Stimulated activated CD4-positive, alpha-beta T cell treated with anti-CD3 and anti-CD28 coated beads, TNF-alpha, amount 100 ng/mL, for 1 hour (primary cell): ENCODE results near the gene SLC7A9.

Source experiments
- DNase-seq, 3 donors: peaks; one replicate each; pipeline ENCODE4 v3.0.0-alpha.2; 2020; ENCODE audit warnings: low read depth in 3 of 3, low spot score in 1 of 3

SLC7A9 gene

DNA sequence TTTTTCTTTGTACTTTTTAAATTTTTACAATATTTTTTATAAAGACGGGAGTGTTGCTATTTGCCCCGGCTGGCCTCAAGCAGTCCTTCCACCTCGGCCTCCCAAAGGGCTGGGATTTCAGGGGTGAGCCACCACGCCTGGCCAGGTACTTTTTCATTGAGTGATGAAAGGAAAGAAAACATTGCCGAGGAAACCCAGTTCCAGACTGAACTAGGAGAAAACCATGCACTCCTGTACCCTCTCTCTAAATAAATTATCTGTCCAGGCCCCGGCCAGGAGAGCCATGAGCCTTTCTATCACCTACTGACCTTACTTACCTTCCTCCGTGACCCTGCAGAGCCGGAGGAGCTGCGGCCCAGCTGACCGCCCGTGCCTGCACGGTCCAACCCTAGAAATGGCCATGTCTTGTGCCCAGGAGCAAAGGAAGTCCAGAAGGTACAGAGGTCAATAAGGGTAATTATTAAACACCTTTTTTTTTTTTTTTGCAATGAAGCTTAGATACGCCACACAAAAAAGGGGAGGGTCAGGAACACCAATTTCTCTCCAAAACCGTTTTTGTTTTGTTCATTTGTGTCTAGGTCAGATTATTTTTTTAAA is at the start of gene SLC7A9:
Gene SLC7A9 (minus strand): TSS at position 399 of the 597 bp plus-strand sequence. CDS start 1,233 bp downstream, outside the sequence.
- DNase-seq = no peak

DNA sequence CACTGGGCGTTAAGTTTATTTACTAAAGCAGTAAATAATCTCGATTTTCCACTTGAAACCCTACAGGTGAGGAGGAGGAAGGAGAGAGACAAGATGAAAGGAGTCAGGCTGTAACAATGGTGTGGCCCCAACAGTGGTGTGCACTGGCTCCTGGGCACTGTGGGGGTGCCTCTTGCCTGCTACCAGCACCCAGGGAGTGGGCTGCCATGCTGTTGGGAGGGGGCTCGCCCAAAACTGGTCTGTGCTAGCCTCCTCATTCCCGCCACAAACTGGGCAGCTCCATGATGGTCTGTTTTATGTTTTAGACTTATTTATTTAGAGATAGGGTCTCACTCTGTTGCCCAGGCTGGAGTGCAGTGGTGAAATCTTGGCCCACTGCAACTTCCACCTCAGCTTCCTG is 49.8 kb upstream of the SLC7A9 start:
- no peak for DNase-seq

DNA sequence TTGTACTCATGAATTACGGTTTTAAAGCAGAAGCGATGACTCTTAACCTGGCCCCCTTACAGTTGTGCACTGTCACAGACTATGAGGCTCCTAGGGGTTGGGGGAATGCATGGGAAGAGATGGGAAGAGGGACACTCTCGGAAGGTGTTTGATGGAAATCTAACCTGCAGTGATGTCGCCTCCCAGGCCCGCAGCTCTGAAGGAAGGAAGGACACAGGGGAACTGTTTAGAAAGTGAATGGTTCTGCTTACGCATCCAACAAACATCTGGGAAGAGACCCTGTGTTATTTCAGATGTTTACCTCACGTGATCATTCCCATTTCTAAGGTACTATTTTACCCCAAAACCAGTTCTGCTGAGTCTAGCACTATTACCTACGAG is 48.0 kb upstream of the SLC7A9 start:
- DNase-seq = no peak

DNA sequence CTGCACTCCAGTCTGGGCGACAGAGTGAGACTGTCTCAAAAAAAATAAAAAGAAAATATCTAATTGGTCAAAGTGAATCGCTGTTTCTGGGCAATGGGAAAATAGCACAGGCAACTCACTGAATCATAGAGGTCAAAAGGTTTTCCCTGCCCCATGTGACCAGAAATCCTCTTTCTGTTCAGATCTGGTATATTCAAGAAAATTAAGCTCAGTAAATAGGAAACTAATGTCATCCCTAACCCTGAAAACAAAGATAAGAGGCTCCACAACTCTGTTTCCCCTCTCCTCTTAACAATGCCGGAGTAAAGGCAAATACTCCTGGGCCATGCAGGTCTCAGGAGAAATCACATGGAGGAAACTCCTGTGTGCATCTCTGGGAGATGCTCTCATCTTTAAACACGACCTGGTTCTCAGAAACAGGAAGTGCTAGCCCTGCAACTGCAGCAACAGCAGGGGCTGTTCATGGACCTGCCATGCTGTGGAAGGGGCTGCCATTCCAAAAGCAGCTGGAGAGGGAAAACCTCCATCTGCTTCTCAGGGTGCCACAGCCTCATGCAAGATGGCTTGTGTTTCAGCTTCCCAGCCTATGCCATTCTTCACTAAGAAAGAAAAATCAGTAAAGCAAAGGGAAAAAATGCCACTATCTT is 47.5 kb upstream of the SLC7A9 start:
- DNase-seq = no peak

DNA sequence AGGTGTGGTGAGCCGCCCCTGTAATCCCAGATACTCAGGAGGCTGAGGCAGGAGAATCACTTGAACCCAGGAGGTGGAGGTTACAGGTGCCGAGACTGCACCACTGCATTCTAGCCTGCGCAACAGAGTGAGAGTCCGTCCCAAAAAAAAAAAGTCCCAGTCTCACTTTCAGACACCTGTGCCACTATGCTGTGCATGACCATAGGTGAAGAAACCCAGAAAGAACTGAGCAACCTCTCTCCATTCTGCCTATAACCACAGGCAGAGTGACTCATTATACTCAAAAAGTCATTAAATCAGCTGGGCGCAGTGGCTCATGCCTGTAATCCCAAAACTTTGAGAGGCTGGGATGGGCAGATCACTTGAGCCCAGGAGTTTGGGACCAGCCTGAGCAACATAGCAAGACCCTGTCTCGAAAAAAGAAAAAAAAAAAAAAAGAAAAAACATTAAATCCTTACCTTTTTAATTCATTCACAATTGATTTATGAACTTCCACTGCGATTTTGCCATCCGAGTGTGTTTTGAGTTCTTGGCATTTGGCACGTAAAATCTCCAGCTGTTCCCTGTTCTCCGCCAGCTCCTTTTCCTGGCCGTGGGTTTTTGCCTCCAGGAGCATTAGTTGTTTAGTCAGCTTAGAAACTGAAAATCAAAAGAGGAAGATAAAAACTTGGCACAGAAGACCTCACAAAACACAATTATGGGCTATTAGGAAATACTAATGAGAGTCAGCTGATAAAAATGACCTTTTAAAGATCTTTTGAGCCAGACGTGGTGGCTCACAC is 45.5 kb upstream of the SLC7A9 start:
- no peak for DNase-seq

DNA sequence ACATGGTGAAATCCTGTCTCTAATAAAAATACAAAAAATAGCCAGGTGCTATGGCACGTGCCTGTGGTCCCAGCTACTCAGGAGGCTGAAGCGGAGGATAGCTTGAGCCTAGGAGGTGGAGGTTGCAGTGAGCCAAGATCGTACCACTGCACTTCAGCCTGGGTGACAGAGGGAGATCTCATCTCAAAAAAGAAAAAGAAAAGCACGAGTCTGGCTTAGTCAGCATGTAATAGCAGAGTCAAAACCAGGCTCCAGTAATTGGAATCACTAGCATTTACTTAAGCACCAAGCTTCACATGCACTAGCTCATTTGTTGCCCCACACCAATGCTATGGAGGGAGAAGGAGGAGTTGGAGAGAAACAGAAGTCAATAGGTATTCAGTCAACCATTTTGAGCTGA is 41.9 kb upstream of the SLC7A9 start:
- DNase-seq = no peak

DNA sequence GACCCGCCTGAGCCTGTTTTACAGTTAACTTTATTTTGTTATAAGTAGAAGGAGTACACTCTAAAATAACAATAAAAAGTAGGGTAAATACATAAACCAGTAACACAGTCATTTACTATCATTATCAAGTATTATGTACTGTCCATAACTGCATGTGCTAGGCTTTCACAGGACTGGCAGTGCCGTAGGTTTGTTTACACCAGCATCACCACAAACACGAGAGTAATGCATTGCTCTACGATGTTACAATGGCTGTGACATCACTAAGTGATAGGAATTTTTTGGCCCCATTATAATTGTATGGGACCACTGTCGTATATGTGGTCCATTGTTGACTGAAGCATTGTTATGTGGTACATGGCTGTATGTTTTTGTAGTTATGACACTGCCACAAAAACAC is 41.3 kb upstream of the SLC7A9 start:
- DNase-seq = no peak

DNA sequence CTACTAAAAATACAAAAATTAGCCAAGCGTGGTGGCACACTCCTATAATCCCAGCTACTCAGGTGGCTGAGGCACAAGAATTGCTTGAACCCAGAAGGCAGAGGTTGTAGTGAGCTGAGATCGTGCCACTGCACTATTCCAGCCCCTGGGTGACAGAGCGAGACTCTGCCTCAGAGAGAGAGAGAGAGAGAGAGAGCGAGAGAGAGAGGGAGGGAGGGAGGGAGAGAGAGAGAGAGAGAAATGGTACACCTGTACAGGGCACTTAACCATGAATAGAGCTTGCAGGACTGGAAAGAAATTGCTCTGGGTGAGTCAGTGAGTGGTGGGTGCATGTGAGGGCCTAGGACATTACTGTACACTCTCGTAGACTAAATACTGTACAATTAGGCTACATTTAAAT is 40.5 kb upstream of the SLC7A9 start:
- DNase-seq = no peak

DNA sequence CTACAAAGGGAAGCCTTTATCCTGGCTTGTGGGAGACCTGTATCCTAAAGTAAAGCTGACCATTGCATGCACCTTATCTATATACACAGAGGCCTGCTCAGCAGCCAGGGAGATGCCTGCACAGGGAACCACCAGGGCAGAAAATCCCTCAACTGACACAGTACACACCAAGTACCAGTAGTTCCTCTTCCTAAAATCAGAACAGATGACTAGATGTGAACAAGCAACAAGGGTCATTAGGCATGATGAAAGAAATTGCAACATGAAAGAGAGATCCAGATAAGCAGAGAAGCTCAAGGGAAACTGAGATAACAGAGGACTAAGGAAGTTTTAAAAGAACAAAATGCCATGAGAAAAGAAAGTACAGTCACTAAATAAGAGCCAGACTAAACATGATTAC is 39.7 kb upstream of the SLC7A9 start:
- no peak for DNase-seq

DNA sequence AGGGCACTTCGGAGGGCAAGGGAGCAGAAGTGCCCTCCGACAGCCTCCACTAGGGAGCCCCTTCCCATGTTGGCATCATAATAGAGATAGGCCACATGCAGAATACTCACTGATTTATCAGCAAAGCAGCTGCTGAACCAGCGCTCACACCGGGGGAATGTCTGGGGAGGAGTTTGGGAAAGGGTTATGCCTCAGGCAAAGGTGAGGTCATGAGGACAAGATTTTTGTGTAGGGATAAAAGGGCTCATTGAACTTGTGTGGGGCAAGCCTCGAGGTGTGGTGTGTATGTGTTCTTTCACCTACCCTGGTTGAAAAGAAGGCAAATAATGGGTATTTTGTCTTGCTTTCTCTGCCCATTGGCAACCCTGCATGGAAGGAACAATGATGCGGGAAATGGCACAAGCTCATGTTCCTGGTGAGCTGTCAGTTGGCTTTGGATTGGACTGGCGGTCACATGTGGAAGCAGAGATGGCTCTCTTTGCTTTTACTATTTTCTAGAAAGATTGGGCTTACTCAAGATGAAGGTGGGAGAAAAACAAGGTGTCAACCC is 39.1 kb upstream of the SLC7A9 start:
- DNase-seq = no peak

DNA sequence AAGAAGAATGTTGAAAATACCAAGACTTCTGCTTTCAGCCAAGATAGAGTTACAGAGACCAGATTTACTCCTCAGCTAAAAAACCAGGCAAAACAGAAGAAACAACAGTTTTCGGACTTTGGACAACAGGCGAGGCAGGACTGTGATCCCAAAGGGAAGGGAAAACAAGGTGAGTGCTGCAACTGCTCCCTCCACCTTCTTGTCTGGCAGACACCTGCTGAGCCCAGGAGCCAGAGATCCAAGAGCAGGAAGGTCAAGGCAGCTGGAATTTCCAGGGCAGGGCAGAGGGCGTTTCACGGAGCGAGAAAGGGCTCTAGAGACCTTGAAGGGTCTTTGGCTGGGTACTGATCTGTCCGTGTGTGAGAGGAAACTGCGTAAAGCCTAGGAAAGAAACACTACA is 32.9 kb upstream of the SLC7A9 start:
- no peak for DNase-seq

DNA sequence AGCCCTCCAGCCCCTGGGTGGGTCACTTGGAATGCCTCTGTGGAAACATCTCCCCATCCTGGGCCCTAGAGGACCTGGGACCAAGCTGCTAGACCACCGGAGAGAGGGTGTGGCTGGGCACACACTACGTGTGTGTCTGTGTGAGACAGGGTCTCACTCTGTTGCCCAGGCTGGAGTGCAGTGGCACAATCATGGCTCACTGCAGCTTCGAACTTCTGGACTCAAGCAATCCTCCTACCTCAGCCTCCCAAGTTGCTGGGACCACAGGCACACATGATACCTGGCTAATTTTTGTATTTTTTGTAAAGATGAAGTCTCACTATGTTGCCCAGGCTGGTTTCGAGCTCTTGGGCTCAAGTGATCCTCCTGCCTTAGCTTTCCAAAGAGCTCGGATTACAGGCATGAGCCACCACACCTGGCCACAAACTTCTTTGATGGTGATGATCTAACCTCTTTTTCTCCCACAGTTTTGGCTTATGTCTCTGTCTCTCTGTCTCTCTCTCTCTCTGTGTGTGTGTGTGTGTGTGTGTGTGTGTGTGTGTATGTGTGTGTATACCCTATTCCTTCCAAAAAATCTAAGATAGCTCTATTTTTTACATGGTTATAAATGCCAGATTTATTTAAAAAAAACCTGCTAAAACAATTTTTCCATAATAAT is 32.1 kb upstream of the SLC7A9 start:
- DNase-seq = no peak

DNA sequence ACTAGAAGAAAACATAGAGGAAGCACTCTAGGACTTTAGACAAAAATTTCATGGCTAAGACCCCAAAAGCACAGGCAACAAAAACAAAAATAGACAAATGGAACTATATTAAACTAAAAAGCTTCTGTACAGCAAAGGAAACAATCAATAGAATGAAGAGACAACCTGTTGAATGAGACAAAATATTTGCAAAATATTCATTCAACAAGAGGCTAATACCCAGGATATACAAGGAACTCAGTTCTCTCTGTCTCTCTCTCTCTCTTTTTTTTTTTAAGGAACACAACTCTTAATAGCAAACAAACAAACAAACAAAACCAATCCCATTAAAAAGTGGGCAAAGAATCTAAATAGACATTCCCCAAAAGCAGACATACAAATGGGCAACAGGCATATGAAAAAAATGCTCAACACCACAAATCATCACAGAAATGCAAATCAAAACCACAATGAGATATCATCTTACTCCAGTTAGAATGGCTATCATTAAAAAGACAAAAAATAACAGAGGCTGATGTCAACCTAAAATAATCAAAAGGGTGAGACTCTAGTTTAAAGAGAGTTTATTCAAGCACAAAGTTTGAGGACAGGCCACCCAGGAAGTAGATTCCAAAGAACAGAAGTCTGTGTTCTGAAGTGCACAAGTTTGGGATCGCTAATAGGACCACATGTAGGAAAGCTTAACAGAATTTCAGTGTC is 27.1 kb upstream of the SLC7A9 start:
- no peak for DNase-seq

DNA sequence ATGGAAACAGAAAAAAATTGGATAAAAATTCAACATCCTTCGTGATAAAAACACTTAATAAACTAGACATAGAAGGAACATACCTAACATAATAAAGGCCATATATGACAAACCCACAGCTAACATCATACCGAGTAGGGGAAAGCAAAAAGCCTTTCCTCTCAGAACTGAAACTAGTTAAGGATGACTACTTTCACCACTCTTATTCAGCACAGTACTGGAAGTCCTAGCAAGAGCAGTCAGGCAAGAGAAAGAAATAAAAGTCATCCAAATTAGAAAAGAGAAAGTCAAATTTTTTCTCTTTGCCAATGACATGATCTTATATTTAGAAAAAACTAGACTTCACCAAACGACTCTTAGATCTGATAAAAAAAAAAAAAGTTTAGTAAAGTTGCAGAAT is 25.8 kb upstream of the SLC7A9 start:
- no peak for DNase-seq

DNA sequence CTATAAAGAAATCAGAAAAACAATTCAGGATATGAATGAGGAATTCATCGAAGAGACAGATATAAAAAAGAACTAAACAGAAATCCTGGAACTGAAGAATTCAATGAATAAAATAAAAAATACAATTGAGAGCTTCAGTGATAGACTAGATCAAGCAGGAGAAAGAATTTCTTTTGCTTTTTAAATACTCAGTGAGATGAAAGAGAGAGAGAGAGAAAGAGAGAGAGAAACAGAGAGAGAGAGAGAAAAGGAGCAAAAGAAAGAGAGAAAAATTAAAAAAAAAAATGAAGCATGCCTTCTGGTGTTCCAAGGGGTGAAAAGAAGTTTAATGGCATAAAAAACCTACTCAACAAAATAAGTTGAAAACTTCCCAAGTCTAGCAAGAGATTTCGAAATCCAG is 22.0 kb upstream of the SLC7A9 start:
- DNase-seq = no peak

DNA sequence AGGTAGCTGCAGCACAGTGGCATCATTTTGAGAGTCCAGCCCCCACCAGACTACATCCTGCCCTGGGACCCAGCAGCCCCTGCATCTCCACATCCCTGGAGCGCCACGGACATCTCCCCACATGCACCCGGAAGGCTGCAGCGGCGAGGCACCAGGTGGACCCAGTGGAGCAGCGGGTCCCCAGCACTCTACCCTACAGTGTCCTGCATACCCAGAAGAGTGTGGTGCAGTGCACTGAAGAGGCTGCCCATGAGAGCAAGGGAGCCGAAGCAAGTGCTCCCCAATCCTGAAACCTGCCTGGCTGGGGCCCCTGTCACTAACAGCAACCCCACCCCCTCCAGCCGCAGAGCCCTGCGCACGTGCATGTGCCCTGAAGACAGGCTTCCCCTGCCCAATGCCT is 21.3 kb upstream of the SLC7A9 start:
- DNase-seq = no peak

DNA sequence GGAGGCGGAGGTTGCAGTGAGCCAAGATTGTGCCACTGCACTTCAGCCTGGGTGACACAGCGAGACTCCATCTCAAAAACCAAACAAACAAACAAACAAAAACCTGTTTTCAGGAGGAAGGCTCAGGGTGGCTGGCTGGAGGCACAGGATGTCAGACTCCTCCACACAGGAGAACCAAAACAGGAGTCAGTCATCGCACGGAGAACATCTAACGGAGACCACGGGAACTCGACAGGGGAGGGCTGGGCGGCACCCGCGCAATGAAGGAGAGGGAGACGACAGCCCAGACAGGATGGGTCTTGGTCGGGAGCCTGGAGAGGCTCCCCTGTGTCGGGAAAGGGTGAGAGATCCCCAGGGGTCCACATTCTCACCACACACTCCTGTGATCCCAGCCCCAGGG is 20.8 kb upstream of the SLC7A9 start:
- DNase-seq = no peak

DNA sequence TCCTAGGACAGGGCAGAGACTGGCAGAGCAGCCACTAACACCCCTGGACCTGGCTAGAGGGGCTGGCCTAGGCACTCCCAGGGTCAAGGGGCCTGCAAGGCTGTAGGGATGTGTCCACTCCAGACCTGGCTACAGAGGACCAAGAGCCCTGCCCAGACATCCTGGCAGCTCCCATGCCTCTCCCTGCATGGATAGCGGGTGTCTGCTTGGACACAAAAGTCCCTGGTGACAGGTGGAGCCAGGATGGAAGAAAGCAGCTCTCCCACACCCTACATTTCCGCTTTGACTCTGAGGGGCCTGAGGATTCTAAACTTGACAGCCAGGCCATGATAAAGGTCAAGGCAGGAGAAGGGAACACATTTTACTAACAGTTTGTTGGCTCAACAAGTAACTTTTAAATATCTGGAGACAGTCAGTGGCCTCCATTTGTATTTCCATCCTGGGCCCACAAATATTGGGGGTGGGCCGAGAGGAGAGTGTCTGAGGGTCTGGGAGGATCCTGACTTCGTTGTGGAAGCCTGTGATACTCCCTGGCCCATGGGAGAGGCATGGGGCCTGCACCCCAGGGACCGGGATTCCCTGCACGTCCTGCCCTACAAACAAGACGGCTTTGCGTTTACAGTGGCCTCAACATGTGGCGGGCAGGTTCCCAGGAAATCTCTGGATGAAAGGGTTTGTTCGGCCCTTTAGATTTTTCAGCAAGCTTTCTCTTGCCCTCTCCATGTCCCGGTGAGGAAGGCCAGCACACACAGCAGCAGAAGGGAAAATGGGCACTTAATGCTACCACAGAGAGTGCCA is 19.8 kb upstream of the SLC7A9 start:
- DNase-seq = no peak

DNA sequence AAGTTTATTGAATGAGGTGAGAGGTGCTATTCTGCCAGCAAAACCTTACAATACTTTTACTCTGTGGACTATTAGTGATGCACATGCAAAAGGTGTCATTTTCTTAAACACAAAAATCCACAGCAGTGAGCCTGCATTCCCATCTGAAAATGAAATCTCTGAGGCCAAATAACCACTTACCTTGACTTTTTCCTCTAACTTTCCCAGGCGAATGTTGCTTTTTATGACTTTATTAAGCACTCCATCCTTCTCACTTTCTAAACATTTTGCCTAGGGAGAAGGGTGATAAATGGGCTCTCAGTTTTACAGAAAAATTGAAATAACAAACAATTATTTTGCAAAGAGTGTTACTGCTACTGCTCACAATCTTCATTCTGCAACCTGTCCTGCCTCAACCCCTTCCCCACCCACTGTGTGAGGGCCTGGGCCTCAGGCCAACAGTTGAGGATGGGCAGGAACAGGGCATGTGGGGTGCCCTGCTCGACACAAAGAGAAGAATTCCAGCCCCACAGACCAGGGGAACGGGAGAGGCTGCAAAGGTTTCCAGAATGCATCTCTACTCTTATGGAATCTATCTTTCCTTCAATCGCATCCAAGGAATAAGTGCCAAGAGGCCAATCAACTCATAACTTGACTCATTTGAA is 18.1 kb upstream of the SLC7A9 start:
- DNase-seq = no peak

DNA sequence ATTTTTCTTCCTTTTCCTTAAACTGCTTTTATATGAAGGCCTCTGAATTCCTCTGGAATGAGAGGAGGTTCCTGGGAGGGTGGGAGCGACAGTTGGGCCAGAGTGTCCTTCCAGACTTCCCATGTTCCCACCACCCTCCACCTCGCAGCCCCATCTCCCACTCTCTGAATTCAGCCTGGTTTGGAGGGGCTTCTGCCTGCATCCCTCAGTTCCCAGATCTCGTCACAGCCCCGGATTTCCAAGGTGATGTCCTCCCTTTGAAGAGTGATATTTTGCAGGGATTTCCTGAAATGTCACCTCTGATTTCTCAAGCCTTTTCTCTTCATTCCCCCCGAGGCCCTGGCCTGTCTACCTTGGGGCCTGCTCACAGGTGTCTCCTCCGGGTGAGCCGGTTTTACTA is 16.7 kb upstream of the SLC7A9 start:
- no peak for DNase-seq
